Measurements from ENCODE around the gene LDLRAD1.

LDLRAD1 gene

DNA sequence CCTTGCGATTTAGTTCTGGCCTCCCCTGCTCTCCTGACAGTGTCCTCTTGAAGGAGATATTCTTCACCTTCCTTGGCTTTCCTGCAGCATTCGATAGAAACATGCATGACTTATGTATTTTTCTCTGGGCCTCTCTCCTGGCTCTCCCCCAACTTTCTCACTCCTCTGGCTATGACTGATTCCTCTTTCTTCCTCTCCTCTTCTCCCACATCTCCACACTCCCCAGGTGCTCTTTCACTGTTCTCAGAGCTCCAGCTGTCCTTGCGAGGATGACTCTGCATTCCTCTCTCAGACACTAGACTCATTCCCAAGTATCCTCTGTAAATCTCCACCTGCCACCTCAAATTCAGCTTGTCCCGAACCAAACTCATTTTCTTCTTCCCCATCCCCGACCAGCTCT lies 53.9 kb downstream of the LDLRAD1 start:
- no peak for DNase-seq (ENCODE audit: low read depth)
- H3K4me3 ChIP-seq (ENCODE audit: control insufficient read depth, low read depth, low read length) = no peak overlapping the region
- TF ChIP-seq, protein P1, sequence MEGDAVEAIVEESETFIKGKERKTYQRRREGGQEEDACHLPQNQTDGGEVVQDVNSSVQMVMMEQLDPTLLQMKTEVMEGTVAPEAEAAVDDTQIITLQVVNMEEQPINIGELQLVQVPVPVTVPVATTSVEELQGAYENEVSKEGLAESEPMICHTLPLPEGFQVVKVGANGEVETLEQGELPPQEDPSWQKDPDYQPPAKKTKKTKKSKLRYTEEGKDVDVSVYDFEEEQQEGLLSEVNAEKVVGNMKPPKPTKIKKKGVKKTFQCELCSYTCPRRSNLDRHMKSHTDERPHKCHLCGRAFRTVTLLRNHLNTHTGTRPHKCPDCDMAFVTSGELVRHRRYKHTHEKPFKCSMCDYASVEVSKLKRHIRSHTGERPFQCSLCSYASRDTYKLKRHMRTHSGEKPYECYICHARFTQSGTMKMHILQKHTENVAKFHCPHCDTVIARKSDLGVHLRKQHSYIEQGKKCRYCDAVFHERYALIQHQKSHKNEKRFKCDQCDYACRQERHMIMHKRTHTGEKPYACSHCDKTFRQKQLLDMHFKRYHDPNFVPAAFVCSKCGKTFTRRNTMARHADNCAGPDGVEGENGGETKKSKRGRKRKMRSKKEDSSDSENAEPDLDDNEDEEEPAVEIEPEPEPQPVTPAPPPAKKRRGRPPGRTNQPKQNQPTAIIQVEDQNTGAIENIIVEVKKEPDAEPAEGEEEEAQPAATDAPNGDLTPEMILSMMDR (IDR thresholded peaks at IDR 0.05; ENCODE audit: control insufficient read depth, insufficient read depth, low read depth, low read length, missing control alignments) = no peak

DNA sequence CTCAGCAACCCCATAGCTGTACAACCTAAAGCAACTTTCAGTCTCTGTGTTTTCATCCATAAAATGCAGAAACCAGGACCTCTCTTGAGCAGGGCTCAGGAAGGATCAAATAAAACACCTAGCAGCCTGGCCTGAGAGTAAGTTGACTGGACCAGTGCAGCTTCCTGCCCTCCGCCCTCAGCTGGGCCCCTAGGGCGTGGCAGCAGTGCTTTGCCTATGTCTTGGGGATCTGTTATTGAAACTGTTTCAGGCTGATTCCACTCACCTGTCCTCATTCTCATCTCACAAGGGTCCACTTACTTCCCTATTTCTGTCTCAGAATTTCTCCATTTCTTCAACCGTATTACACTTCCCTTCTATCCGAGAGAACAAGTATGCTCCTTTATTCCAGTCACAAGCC lies 54.5 kb downstream of the LDLRAD1 start:
- TF ChIP-seq, protein P1 (IDR thresholded peaks at IDR 0.05; ENCODE audit: control insufficient read depth, insufficient read depth, low read depth, low read length, missing control alignments) = no peak
- no peak overlapping the region for H3K4me3 ChIP-seq (ENCODE audit: control insufficient read depth, low read depth, low read length)
- no peak for DNase-seq (ENCODE audit: low read depth)

DNA sequence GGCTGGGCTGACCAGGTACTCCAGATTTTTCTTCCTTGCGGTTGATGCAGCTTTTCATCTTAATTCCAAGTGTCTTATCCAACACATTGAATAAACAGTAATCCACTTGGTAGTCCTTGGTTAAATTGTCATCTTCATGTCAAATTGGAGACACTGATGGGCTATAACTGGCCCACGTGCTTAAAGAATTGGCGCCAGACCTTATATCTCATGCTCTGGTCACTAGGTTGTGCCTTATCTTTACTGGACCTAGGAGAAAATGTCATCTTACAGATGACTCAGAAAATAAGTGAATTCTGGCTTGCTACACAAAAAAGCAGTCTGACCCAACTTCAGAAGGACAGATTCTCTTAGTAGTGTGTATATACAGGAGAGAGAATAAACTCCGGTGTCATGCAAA lies 55.6 kb downstream of the LDLRAD1 start:
- H3K4me3 ChIP-seq (ENCODE audit: control insufficient read depth, low read depth, low read length) = no peak overlapping the region
- TF ChIP-seq, protein P1 (IDR thresholded peaks at IDR 0.05; ENCODE audit: control insufficient read depth, insufficient read depth, low read depth, low read length, missing control alignments) = no peak
- no peak for DNase-seq (ENCODE audit: low read depth)

DNA sequence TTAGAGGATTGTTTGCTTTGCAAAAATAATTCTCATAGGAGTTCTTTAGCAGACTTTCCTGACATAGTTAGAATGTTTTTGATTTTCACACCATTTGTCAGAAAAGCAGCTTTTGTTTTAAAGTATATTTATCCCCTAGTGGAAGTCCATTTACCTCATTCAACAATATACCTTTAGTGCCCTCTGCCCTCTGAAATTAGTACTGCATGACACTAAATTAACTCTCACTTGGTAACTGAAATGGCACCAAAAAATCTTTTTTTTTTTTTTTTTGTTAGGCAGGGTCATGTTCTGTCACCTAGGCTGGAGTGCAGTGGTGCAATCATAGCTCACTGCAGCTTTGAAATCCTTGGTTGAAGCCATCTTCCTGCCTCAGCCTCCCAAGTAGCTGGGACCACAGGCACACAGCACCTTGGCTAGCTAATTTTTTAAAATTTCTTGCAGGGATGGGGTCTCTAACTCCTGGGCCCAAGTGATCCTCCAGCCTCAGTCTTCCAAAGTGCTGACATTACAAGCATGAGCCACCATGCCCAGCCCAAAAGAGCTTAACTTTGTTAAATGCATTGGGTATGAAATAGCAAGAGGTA lies 58.2 kb downstream of the LDLRAD1 start:
- no peak for DNase-seq (ENCODE audit: low read depth)
- no peak overlapping the region for H3K4me3 ChIP-seq (ENCODE audit: control insufficient read depth, low read depth, low read length)
- TF ChIP-seq, protein P1 (IDR thresholded peaks at IDR 0.05; ENCODE audit: control insufficient read depth, insufficient read depth, low read depth, low read length, missing control alignments) = peak; percentile 36
